KOPT-K1 (cell line): ENCODE results near the gene CD8A.

Experiments used
- H3K27ac ChIP-seq: fragments of 200-600 bp; sonication (generic); 2 replicates; pipeline ENCODE4 v1.5.1; 2016; ENCODE audit warnings: antibody characterized with exemption, mild to moderate bottlenecking, low read depth, low read length; ENCODE audit not compliant: poor library complexity, severe bottlenecking
- H3K36me3 ChIP-seq: fragments of 200-600 bp; sonication (generic); 2 replicates; pipeline ENCODE4 v1.5.1; 2017; ENCODE audit warnings: antibody characterized with exemption, mild to moderate bottlenecking, low read length, moderate library complexity; ENCODE audit not compliant: insufficient read depth
- H3K9me3 ChIP-seq: fragments of 200-600 bp; sonication (generic); 2 replicates; pipeline ENCODE4 v1.5.1; 2017; ENCODE audit warnings: antibody characterized with exemption, low read length, mild to moderate bottlenecking; ENCODE audit not compliant: insufficient read depth, poor library complexity, severe bottlenecking

Gene CD8A

GRCh38 chr2:86772611-86773010, 18.1 kb downstream of the CD8A start:
- no peaks in the 10 kb centered on the region for H3K9me3 ChIP-seq
- H3K27ac ChIP-seq = no peak overlapping the region
- H3K36me3 ChIP-seq = peaks cover 96% of the 10 kb centered on the region

GRCh38 chr2:86770816-86771301, 19.9 kb downstream of the CD8A start:
- Histone ChIP-seq H3K9me3 (no peaks in the 10 kb centered on the region), H3K36me3 (peaks cover 98% of the 10 kb centered on the region), H3K27ac (no peak overlapping the region)

GRCh38 chr2:86769838-86770237, 20.9 kb downstream of the CD8A start:
- Histone ChIP-seq H3K36me3 (peaks cover 97% of the 10 kb centered on the region), H3K27ac (no peak overlapping the region), H3K9me3 (no peaks in the 10 kb centered on the region)

GRCh38 chr2:86768189-86768949, 22.3 kb downstream of the CD8A start:
- no peak overlapping the region for H3K27ac ChIP-seq
- no peaks in the 10 kb centered on the region for H3K9me3 ChIP-seq
- H3K36me3 ChIP-seq = peaks cover 82% of the 10 kb centered on the region

GRCh38 chr2:86765310-86765695, 25.4 kb downstream of the CD8A start:
- Histone ChIP-seq H3K36me3 (peaks cover 62% of the 10 kb centered on the region), H3K27ac (no peak overlapping the region), H3K9me3 (no peaks in the 10 kb centered on the region)

GRCh38 chr2:86764661-86765309, 25.9 kb downstream of the CD8A start:
- Histone ChIP-seq H3K9me3 (no peaks in the 10 kb centered on the region), H3K27ac (no peak overlapping the region), H3K36me3 (peaks cover 62% of the 10 kb centered on the region)

- Histone ChIP-seq H3K9me3 (no peaks in the 10 kb centered on the region), H3K36me3 (peaks cover 50% of the 10 kb centered on the region), H3K27ac (no peak overlapping the region)
Observed at GRCh38 chr2:86760371-86760770, 30.3 kb downstream of the CD8A start.

- Histone ChIP-seq H3K9me3 (no peaks in the 10 kb centered on the region), H3K36me3 (peaks cover 65% of the 10 kb centered on the region), H3K27ac (no peak overlapping the region)
Observed at GRCh38 chr2:86758405-86758804, 32.3 kb downstream of the CD8A start.

- Histone ChIP-seq H3K36me3 (peaks cover 90% of the 10 kb centered on the region), H3K9me3 (no peaks in the 10 kb centered on the region), H3K27ac (no peak overlapping the region)
Observed at GRCh38 chr2:86753606-86754005, 37.1 kb downstream of the CD8A start.

GRCh38 chr2:86752934-86753333, 37.8 kb downstream of the CD8A start:
- Histone ChIP-seq H3K9me3 (no peaks in the 10 kb centered on the region), H3K27ac (no peak overlapping the region), H3K36me3 (peaks cover 91% of the 10 kb centered on the region)

GRCh38 chr2:86751778-86752177, 38.9 kb downstream of the CD8A start:
- no peaks in the 10 kb centered on the region for H3K9me3 ChIP-seq
- H3K27ac ChIP-seq = no peak overlapping the region
- H3K36me3 ChIP-seq = peaks cover 89% of the 10 kb centered on the region

- H3K9me3 ChIP-seq = no peaks in the 10 kb centered on the region
- no peak overlapping the region for H3K27ac ChIP-seq
- peaks cover 89% of the 10 kb centered on the region for H3K36me3 ChIP-seq
Observed at GRCh38 chr2:86750240-86750839, 40.4 kb downstream of the CD8A start.

GRCh38 chr2:86747711-86748639, 42.7 kb downstream of the CD8A start:
- no peak overlapping the region for H3K27ac ChIP-seq
- H3K9me3 ChIP-seq = no peaks in the 10 kb centered on the region
- H3K36me3 ChIP-seq = peaks cover 86% of the 10 kb centered on the region

GRCh38 chr2:86746939-86747338, 43.8 kb downstream of the CD8A start:
- Histone ChIP-seq H3K9me3 (no peaks in the 10 kb centered on the region), H3K27ac (no peak overlapping the region), H3K36me3 (peaks cover 78% of the 10 kb centered on the region)

GRCh38 chr2:86744152-86744551, 46.6 kb downstream of the CD8A start:
- Histone ChIP-seq H3K36me3 (peaks cover 51% of the 10 kb centered on the region), H3K9me3 (no peaks in the 10 kb centered on the region), H3K27ac (no peak overlapping the region)
